ENCODE results near the gene ZC3HAV1L. TPM values are rescaled to one million over a fixed set of nuclear protein-coding genes. Genes with fewer than 3 reads are reported as not detected.

The ZC3HAV1L gene
- total and polyA plus RNA-seq, 2 of the 8 experiments (the other 6 are each of a cell fraction or from before 2014, with no cell fraction given) = 5.2 to 7.0 TPM

DNA sequence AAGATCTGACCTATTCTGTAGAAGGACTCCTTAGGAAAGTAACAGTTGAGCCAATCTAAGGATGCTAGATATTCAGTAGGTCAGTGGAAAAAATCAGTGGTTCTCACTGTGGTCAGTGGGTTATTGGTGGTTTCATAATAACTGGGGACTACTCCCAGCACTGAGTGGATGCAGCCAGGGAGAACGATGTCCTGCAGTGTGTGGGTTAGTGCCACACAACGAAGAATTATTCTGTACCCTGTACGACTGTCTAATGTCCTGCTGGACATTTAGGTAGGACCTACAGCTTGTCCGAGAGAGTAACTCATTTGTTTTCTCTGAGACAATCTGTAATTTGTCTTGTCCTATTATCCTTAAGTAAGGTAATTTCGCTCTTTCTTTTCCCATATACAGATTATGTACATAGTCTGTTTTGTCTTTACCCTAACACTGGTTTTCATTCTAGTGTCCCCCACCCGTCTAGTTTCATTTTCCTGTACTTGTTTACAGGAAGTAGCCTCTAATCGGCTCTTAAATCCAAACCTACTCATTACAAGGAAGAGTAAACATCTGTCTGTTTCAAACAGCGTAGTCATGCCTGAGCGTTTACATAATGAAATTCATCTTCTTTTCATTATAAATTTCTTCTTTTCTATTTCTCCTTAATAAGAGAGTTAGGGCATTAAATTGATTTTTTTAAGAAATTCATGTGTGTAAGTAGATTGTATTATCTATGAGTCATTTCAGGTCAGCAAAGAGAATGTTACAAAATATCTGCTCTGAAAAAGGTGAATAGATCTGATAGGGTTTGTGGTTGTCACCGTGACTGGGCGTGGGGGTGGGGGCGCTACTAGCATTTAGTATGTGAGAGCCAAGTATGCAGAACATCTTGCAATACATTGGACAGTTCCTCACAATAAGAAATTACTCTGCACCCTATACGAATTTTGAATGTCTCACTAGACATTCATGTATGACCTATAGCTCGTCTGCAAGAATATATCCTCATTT is 8.3 kb upstream of the ZC3HAV1L start (continued):
- TF ChIP-seq RAD21 (IDR thresholded peaks at IDR 0.05 in 1 of 2, conservative IDR thresholded peaks at IDR 0.05 in 1 of 2; ENCODE audit: low read depth in 2 of 2, low read length in 2 of 2) (no peak), FOSL1 (IDR thresholded peaks at IDR 0.05; ENCODE audit: insufficient read depth, low read depth, low read length) (no peak), EZH2 (IDR thresholded peaks at IDR 0.05; ENCODE audit: low read depth, low read length, severe bottlenecking) (no peak)
